HG02588 (cell line): Measurements from ENCODE around the gene PRPSAP1.

Source experiments
- ATAC-seq: cut with Tn5 transposase; IDR thresholded peaks from one replicate; pipeline ENCODE4 v1.9.1; 2021; ENCODE audit warnings: mild to moderate bottlenecking, moderate library complexity; ENCODE audit not compliant: unreplicated experiment

The PRPSAP1 gene

GRCh38 chr17:76278952-76279741 is 74.6 kb downstream of the PRPSAP1 start:
- peak; percentile 55 for ATAC-seq

- ATAC-seq = no peak
Measured at GRCh38 chr17:76278268-76278908, 75.3 kb downstream of the PRPSAP1 start.

GRCh38 chr17:76277300-76278267 is 76.1 kb downstream of the PRPSAP1 start:
- ATAC-seq = no peak

GRCh38 chr17:76276461-76277299 is 77.0 kb downstream of the PRPSAP1 start:
- ATAC-seq = no peak

- no peak for ATAC-seq
Measured at GRCh38 chr17:76276069-76276431, 77.7 kb downstream of the PRPSAP1 start.

- ATAC-seq = no peak
Measured at GRCh38 chr17:76275382-76276068, 78.2 kb downstream of the PRPSAP1 start.

GRCh38 chr17:76274112-76274956 is 79.4 kb downstream of the PRPSAP1 start:
- ATAC-seq = no peak

GRCh38 chr17:76273445-76274111 is 80.1 kb downstream of the PRPSAP1 start:
- ATAC-seq = no peak

GRCh38 chr17:76272541-76273444 is 80.9 kb downstream of the PRPSAP1 start:
- ATAC-seq = peak; percentile 27

- ATAC-seq = peak; percentile 45
Measured at GRCh38 chr17:76271669-76272540, 81.8 kb downstream of the PRPSAP1 start.

- no peak for ATAC-seq
Measured at GRCh38 chr17:76270770-76271668, 82.7 kb downstream of the PRPSAP1 start.

GRCh38 chr17:76270127-76270592 is 83.6 kb downstream of the PRPSAP1 start:
- no peak for ATAC-seq

- ATAC-seq = no peak
Measured at GRCh38 chr17:76268991-76269981, 84.4 kb downstream of the PRPSAP1 start.
